OCI-LY7 (cell line): Measurements from ENCODE around the gene CCDC187. TPM values are rescaled to one million over a fixed set of nuclear protein-coding genes. Genes with fewer than 3 reads are reported as not detected.

Experiments used
- BruUV-seq: library from RNA; stranded (reverse); fragments of 400-500 nt; replicated peaks from 2 replicates; lab custom pipeline; 2021; lab: Mats Ljungman, UMichigan
- CTCF ChIA-PET: fragments of 300-600 bp; sonication (Branson Sonifier 250); formaldehyde crosslinking; loops from one replicate; lab custom pipeline; 2022; ENCODE audit warnings: antibody characterized with exemption; ENCODE audit not compliant: unreplicated experiment; lab: Charles Lee
- POLR2A ChIA-PET: fragments of 300-600 bp; sonication (Branson Sonifier 250); formaldehyde crosslinking; loops from one replicate; lab custom pipeline; 2022; ENCODE audit warnings: antibody characterized with exemption; lab: Charles Lee
- DNase-seq: peaks from one replicate; pipeline ENCODE4 v3.0.0-alpha.2; 2015; ENCODE audit warnings: low spot score
- H2AFZ ChIP-seq: fragments of 200-600 bp; sonication (generic), shearing (Covaris generic); 2 replicates; pipeline ENCODE4 v1.6.1; 2014; ENCODE audit warnings: mild to moderate bottlenecking, antibody characterized with exemption, low read length, moderate library complexity
- H3K27ac ChIP-seq: fragments of 200-600 bp; sonication (generic); 2 replicates; pipeline ENCODE4 v1.5.1; 2014; ENCODE audit warnings: mixed run types, low read depth, mild to moderate bottlenecking, moderate library complexity, low read length, inconsistent platforms; ENCODE audit not compliant: poor library complexity, severe bottlenecking
- H3K36me3 ChIP-seq: fragments of 200-600 bp; sonication (generic); 2 replicates; pipeline ENCODE4 v1.6.1; 2014; ENCODE audit warnings: mild to moderate bottlenecking, antibody characterized with exemption, low read length, moderate library complexity, mixed read lengths; ENCODE audit not compliant: insufficient read depth
- H3K4me1 ChIP-seq: fragments of 200-600 bp; sonication (generic); 2 replicates; pipeline ENCODE4 v1.5.1; 2014; ENCODE audit warnings: mild to moderate bottlenecking, low read length; ENCODE audit not compliant: insufficient read depth, poor library complexity, severe bottlenecking
- H3K4me2 ChIP-seq: fragments of 200-600 bp; sonication (generic); 2 replicates; pipeline ENCODE4 v1.6.1; 2014; ENCODE audit warnings: mild to moderate bottlenecking, low read length
- H3K4me3 ChIP-seq: fragments of 200-600 bp; sonication (generic); 2 replicates; pipeline ENCODE4 v1.5.1; 2014; ENCODE audit warnings: mild to moderate bottlenecking, low read depth, low read length; ENCODE audit not compliant: poor library complexity, severe bottlenecking
- H3K79me2 ChIP-seq: fragments of 200-600 bp; sonication (generic); 2 replicates; pipeline ENCODE4 v1.6.1; 2016; ENCODE audit warnings: low read depth, mild to moderate bottlenecking, low read length, moderate library complexity, mixed read lengths; ENCODE audit not compliant: insufficient read depth
- H3K9me2 ChIP-seq: fragments of 200-600 bp; sonication (generic); 2 replicates; pipeline ENCODE4 v1.6.1; 2016; ENCODE audit warnings: mild to moderate bottlenecking, low read length, mixed read lengths; ENCODE audit not compliant: insufficient read depth
- H3K9me3 ChIP-seq: fragments of 200-600 bp; sonication (generic); 2 replicates; pipeline ENCODE4 v1.6.1; 2014; ENCODE audit warnings: mild to moderate bottlenecking, mixed run types, low read length, mixed read lengths
- H4K20me1 ChIP-seq: fragments of 200-600 bp; sonication (generic); 2 replicates; pipeline ENCODE4 v1.6.1; 2014; ENCODE audit warnings: mild to moderate bottlenecking, antibody characterized with exemption, low read length, moderate library complexity, mixed read lengths; ENCODE audit not compliant: insufficient read depth
- EZH2phosphoT487 ChIP-seq: fragments of 200-600 bp; sonication (generic); IDR thresholded peaks from 2 replicates; pipeline ENCODE4 v1.6.1; 2018; ENCODE audit warnings: low read depth, borderline replicate concordance, mild to moderate bottlenecking, mixed run types, antibody characterized with exemption, low read length, moderate library complexity, mixed read lengths
- intact Hi-C: fragments of 100-400 bp; cut with micrococcal nuclease; formaldehyde crosslinking; loops from one replicate; pipeline ENCODE4 v1.10.0; 2022; ENCODE audit not compliant: unreplicated experiment
- total RNA-seq, 2 experiments: library from RNA; depleted of rRNA in 1 of 2; stranded (reverse); fragments of >200 nt in 1 of 2; shearing (Covaris generic) in 1 of 2; gene quantifications; 2 replicates each; pipeline ENCODE4 v1.2.3, GENCODE V29; 2014 to 2022
- TF ChIP-seq, protein P1 (sequence below): fragments of 200-600 bp; sonication (generic); conservative IDR thresholded peaks from 2 replicates; pipeline ENCODE4 v1.5.1; 2014; ENCODE audit warnings: mild to moderate bottlenecking, antibody characterized with exemption, low read length, moderate library complexity, mixed read lengths

CCDC187 gene
- total RNA-seq, 2 experiments from 2014 or later = not detected

GRCh38 chr9:136289651-136290507 is 14.0 kb downstream of the CCDC187 start:
- Histone ChIP-seq H3K4me1 (peaks cover 6% of the 10 kb centered on the region), H3K4me3 (no peak overlapping the region), H2AFZ (peak overlapping the region; percentile 41; the same call in 1 of the 2 replicates), H3K27ac (no peak overlapping the region), H4K20me1 (no peaks in the 10 kb centered on the region), H3K36me3 (no peaks in the 10 kb centered on the region), H3K9me3 (no peaks in the 10 kb centered on the region), H3K79me2 (no peaks in the 10 kb centered on the region), H3K4me2 (no peak overlapping the region), H3K9me2 (no peaks in the 10 kb centered on the region)
- BruUV-seq = no TSS peak
- intact Hi-C loops = no loop called here
- ChIA-PET CTCF (interaction anchor here (0.6 kb wide), 1 partner anchor 193 kb away, joined by 3 read pairs; no protein-coding TSS in a partner anchor), POLR2A (no interaction called here)
- TF ChIP-seq, protein P1, sequence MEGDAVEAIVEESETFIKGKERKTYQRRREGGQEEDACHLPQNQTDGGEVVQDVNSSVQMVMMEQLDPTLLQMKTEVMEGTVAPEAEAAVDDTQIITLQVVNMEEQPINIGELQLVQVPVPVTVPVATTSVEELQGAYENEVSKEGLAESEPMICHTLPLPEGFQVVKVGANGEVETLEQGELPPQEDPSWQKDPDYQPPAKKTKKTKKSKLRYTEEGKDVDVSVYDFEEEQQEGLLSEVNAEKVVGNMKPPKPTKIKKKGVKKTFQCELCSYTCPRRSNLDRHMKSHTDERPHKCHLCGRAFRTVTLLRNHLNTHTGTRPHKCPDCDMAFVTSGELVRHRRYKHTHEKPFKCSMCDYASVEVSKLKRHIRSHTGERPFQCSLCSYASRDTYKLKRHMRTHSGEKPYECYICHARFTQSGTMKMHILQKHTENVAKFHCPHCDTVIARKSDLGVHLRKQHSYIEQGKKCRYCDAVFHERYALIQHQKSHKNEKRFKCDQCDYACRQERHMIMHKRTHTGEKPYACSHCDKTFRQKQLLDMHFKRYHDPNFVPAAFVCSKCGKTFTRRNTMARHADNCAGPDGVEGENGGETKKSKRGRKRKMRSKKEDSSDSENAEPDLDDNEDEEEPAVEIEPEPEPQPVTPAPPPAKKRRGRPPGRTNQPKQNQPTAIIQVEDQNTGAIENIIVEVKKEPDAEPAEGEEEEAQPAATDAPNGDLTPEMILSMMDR = peak; percentile 45
- TF ChIP-seq EZH2phosphoT487 = no peak
- peak; percentile 41 for DNase-seq

GRCh38 chr9:136287960-136288753 is 15.7 kb downstream of the CCDC187 start:
- Histone ChIP-seq H3K36me3 (no peaks in the 10 kb centered on the region), H3K9me2 (no peaks in the 10 kb centered on the region), H3K4me3 (no peak overlapping the region), H2AFZ (no peak overlapping the region), H3K4me1 (peaks cover 11% of the 10 kb centered on the region), H4K20me1 (no peaks in the 10 kb centered on the region), H3K27ac (no peak overlapping the region), H3K4me2 (no peak overlapping the region), H3K79me2 (no peaks in the 10 kb centered on the region), H3K9me3 (no peaks in the 10 kb centered on the region)
- BruUV-seq = no TSS peak
- intact Hi-C loops = no loop called here
- no peak for TF ChIP-seq EZH2phosphoT487
- TF ChIP-seq, protein P1 = no peak
- DNase-seq = no peak
- CTCF ChIA-PET = no interaction called here
- POLR2A ChIA-PET = interaction anchor here (0.6 kb wide), 1 partner anchor 13 kb away, joined by 3 read pairs; no protein-coding TSS in a partner anchor
